Peyer's patch (tissue), 4 donors: ENCODE measurements around the gene RHD. TPM values are rescaled to one million over a fixed set of nuclear protein-coding genes. Genes with fewer than 3 reads are reported as not detected.
"Not testable (repeated sequence)": the region's sequence is repeated elsewhere in the genome, so short reads cannot be mapped to it uniquely, and the experiment has no call there.

Source experiments
- DNase-seq, 3 donors: peaks; one replicate each; pipeline ENCODE4 v3.0.0-alpha.2; 2017 to 2019
- H3K27ac ChIP-seq, 4 donors: fragments of 200-600 bp; sonication (generic); one replicate each; pipeline ENCODE4 v1.5.1; 2016 to 2019
- H3K27me3 ChIP-seq, 2 donors: fragments of 200-600 bp; sonication (generic); one replicate each; pipeline ENCODE4 v1.5.1; 2019
- H3K36me3 ChIP-seq, 3 donors: fragments of 200-600 bp; sonication (generic); one replicate each; pipeline ENCODE4 v1.5.1; 2016 to 2019
- H3K4me1 ChIP-seq, 4 donors: fragments of 200-600 bp; sonication (generic); one replicate each; pipeline ENCODE4 v1.5.1; 2016 to 2019
- H3K4me3 ChIP-seq, 4 donors: fragments of 200-600 bp; sonication (generic); 1 replicate in 3 of 4; 2 replicates in 1 of 4; pipeline ENCODE4 v1.5.1; 2016 to 2019; ENCODE audit warnings: mild to moderate bottlenecking in 1 of 4
- H3K9me3 ChIP-seq, 4 donors: fragments of 200-600 bp; sonication (generic); one replicate each; pipeline ENCODE4 v1.5.1; 2016 to 2019; ENCODE audit warnings: mild to moderate bottlenecking in 1 of 4
- CTCF ChIP-seq, 6 experiments: fragments of 450-650 bp in 4 of 6; fragments of 200-600 bp in 2 of 6; sonication (generic) in 1 of 6; IDR thresholded peaks; one replicate each; pipeline ENCODE4 v1.5.1; 2017 to 2019; ENCODE audit warnings: antibody characterized with exemption in 6 of 6, mild to moderate bottlenecking in 3 of 6, moderate library complexity in 1 of 6
- POLR2A ChIP-seq, 2 donors: fragments of 450-650 bp; IDR thresholded peaks; one replicate each; pipeline ENCODE4 v1.5.1; 2017; ENCODE audit warnings: antibody characterized with exemption in 2 of 2, mild to moderate bottlenecking in 2 of 2, moderate library complexity in 2 of 2
- total RNA-seq, 4 donors: library from RNA; depleted of rRNA; stranded (reverse); fragments of >200 nt; gene quantifications; one replicate each; pipeline ENCODE4 v1.1.0, GENCODE V29; 2016

RHD gene
- total RNA-seq, 4 donors from 2014 or later, result not detected

GRCh38 chr1:25361901-25362300 is 89.6 kb downstream of the RHD start:
- no peak for DNase-seq
- TF ChIP-seq CTCF (IDR thresholded peaks at IDR 0.05) (no peak), POLR2A (IDR thresholded peaks at IDR 0.05) (no peak)
- Histone ChIP-seq H3K4me3 (no peak overlapping the region), H3K27ac (peak overlapping the region in 1 of 4 donors; percentile 37), H3K4me1 (no peaks in the 10 kb centered on the region), H3K36me3 (peaks cover 0 to 52% (median 0%) of the 10 kb centered on the region in 3 donors), H3K27me3 (no peaks in the 10 kb centered on the region), H3K9me3 (no peaks in the 10 kb centered on the region)

GRCh38 chr1:25362634-25363559 is 90.6 kb downstream of the RHD start:
- not testable (repeated sequence) for H3K9me3 ChIP-seq, H3K4me3 ChIP-seq, H3K4me1 ChIP-seq, H3K27me3 ChIP-seq, H3K27ac ChIP-seq, DNase-seq
- peaks cover 0 to 42% (median 0%) of the 10 kb centered on the region in 3 donors for H3K36me3 ChIP-seq

GRCh38 chr1:25369241-25369640 is 96.9 kb downstream of the RHD start:
- DNase-seq, result no peak
- Histone ChIP-seq H3K27me3 (no peaks in the 10 kb centered on the region), H3K9me3 (no peaks in the 10 kb centered on the region), H3K36me3 (no peaks in the 10 kb centered on the region), H3K4me1 (no peaks in the 10 kb centered on the region), H3K4me3 (no peak overlapping the region), H3K27ac (no peak overlapping the region)
- TF ChIP-seq CTCF (IDR thresholded peaks at IDR 0.05), result no peak
- no peak for TF ChIP-seq POLR2A (IDR thresholded peaks at IDR 0.05)

GRCh38 chr1:25369691-25370271 is 97.5 kb downstream of the RHD start:
- H3K9me3 ChIP-seq, H3K36me3 ChIP-seq, H3K27me3 ChIP-seq, H3K27ac ChIP-seq, DNase-seq, H3K4me1 ChIP-seq, H3K4me3 ChIP-seq: not testable (repeated sequence)

- H3K36me3 ChIP-seq, H3K27ac ChIP-seq, DNase-seq, H3K4me3 ChIP-seq, H3K4me1 ChIP-seq, H3K27me3 ChIP-seq, H3K9me3 ChIP-seq: not testable (repeated sequence)
Measured at GRCh38 chr1:25371757-25372156, 99.4 kb downstream of the RHD start.

GRCh38 chr1:25378367-25378766 is 106.1 kb downstream of the RHD start:
- H3K4me3 ChIP-seq, H3K4me1 ChIP-seq, H3K36me3 ChIP-seq, H3K9me3 ChIP-seq, H3K27ac ChIP-seq, DNase-seq, H3K27me3 ChIP-seq: not testable (repeated sequence)

Other genes with a start within 250 kb of the RHD start
- 10 to 100 TPM; 24.8 to 45.7 (median 30.9) TPM for gene SYF2, start 40.0 kb upstream of the RHD start, total RNA-seq
- 100 to 1,000 TPM; 229 to 358 (median 274) TPM for gene RSRP1, start 25.1 kb upstream of the RHD start, total RNA-seq
- gene TMEM50A, start 65.8 kb downstream of the RHD start, total RNA-seq, result 100 to 1,000 TPM in 1 of 4 donors, 10 to 100 TPM in 3; 43.7 to 101 (median 56.2) TPM
- under 1 TPM in 1 of 4 donors, not detected in 3; 0.70 TPM for gene RHCE, start 148.3 kb downstream of the RHD start, total RNA-seq
- gene MACO1, start 158.4 kb downstream of the RHD start, total RNA-seq, result 10 to 100 TPM; 17.7 to 25.6 (median 22.8) TPM